Mammary epithelial cell (primary cell): ENCODE results near the gene LCE1E.

ENCODE experiments used
- CTCF ChIP-seq, 2 donors: IDR thresholded peaks in 1 of 2; conservative IDR thresholded peaks in 1 of 2; 2 replicates each; pipeline ENCODE4 v1.5.1; 2011 to 2012; ENCODE audit warnings: inconsistent platforms in 2 of 2, low read length in 2 of 2, mild to moderate bottlenecking in 2 of 2, control low read depth in 1 of 2, low read depth in 1 of 2; ENCODE audit not compliant: insufficient read depth in 1 of 2; ENCODE audit errors: extremely low read depth in 1 of 2
- EZH2 ChIP-seq: IDR thresholded peaks from 2 replicates; pipeline ENCODE4 v1.6.1; 2012; ENCODE audit warnings: low read length, inconsistent platforms, borderline replicate concordance

GRCh38 chr1:152770411-152770810 lies 15.6 kb upstream of the LCE1E start:
- TF ChIP-seq CTCF (conservative IDR thresholded peaks at IDR 0.05 in 1 of 2, IDR thresholded peaks at IDR 0.05 in 1 of 2; ENCODE audit: extremely low read depth in 1 of 2, insufficient read depth in 1 of 2, low read depth in 1 of 2, low read length in 2 of 2) (no peak), EZH2 (no peak)
